Measurements from ENCODE around the gene KRT80. TPM values are rescaled to one million over a fixed set of nuclear protein-coding genes. Genes with fewer than 3 reads are reported as not detected.

Gene KRT80
- total RNA-seq, 1 donor from 2014 or later, result 2.7 TPM

GRCh38 chr12:52130711-52131110 lies 61.1 kb downstream of the KRT80 start:
- Mint-ChIP-seq H3K27ac (no peak overlapping the region), H3K36me3 (no peaks in the 10 kb centered on the region), H3K4me1 (peaks cover 2% of the 10 kb centered on the region), H3K4me3 (no peak overlapping the region), H3K27me3 (ENCODE audit: low read depth) (peaks cover 2% of the 10 kb centered on the region), H3K9me3 (no peaks in the 10 kb centered on the region)
- peak in 1 of 2 experiments; percentile 36 for DNase-seq (ENCODE audit: low spot score in 2 of 2, unreplicated experiment in 2 of 2)
- no peak for TF ChIP-seq CTCF (IDR thresholded peaks at IDR 0.05; ENCODE audit: unreplicated experiment)

- H3K9me3 Mint-ChIP-seq, result no peaks in the 10 kb centered on the region
- DNase-seq (ENCODE audit: low spot score in 2 of 2, unreplicated experiment in 2 of 2), result peak in 1 of 2 experiments; percentile 2
- H3K4me1 Mint-ChIP-seq, result peaks cover 5% of the 10 kb centered on the region
- no peak for TF ChIP-seq CTCF (IDR thresholded peaks at IDR 0.05; ENCODE audit: unreplicated experiment)
- H3K36me3 Mint-ChIP-seq, result no peaks in the 10 kb centered on the region
- no peak overlapping the region for H3K4me3 Mint-ChIP-seq
- no peak overlapping the region for H3K27ac Mint-ChIP-seq
- peaks cover 2% of the 10 kb centered on the region for H3K27me3 Mint-ChIP-seq (ENCODE audit: low read depth)
Measured at GRCh38 chr12:52127683-52128450, 63.9 kb downstream of the KRT80 start.

DNA sequence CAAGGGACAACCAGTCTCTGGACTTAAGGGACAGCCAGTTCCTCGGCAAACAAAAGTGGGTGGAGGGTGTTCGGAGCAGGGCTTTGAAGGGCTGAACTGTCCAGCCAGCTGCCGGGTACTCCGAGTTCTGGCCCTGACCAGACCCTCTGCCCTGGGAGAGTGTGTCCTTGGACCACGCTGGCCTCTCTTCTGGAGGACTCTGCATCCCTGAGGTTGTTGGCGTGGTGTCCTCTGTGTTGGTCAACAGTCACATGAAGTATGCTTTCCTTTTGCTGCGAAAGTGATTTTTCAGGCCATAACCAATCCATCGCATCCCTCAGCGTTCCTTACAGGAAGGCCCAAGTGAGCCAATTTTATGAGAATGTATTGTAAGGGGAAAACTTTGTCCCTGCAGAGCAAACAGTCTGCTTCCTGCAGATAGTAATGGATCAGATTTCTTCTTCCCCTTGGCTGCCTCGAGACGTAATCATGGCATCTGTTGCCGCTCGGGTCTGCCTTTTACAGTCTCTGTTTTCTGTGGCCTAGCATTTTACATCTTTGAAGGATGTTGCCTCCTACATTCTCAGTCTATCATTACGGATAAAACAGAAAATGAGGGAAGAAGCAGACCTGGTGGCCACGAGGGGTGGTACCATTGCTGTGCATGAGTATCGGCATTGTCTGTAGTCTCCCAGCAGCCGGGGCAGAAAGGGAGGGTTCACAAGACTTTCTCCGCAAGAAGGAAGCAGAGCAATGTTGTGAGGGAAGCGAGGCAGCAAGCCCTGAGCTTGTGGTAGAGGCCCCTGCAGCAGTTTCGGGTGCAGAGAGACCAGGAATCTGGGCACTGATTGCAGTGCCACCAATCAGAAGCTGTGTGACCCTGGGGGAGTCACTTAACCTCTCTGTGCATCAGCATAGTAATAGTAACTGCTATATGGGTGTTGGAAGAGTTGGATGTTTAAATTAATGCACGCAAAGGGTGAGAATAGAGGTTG lies 64.9 kb downstream of the KRT80 start:
- no peak for TF ChIP-seq CTCF (IDR thresholded peaks at IDR 0.05; ENCODE audit: unreplicated experiment)
- no peak overlapping the region for H3K4me3 Mint-ChIP-seq
- H3K27me3 Mint-ChIP-seq (ENCODE audit: low read depth), result peaks cover 4% of the 10 kb centered on the region
- peak in 1 of 2 experiments; percentile 21 for DNase-seq (ENCODE audit: low spot score in 2 of 2, unreplicated experiment in 2 of 2)
- no peaks in the 10 kb centered on the region for H3K36me3 Mint-ChIP-seq
- H3K9me3 Mint-ChIP-seq, result no peaks in the 10 kb centered on the region
- peaks cover 5% of the 10 kb centered on the region for H3K4me1 Mint-ChIP-seq
- H3K27ac Mint-ChIP-seq, result no peak overlapping the region

DNA sequence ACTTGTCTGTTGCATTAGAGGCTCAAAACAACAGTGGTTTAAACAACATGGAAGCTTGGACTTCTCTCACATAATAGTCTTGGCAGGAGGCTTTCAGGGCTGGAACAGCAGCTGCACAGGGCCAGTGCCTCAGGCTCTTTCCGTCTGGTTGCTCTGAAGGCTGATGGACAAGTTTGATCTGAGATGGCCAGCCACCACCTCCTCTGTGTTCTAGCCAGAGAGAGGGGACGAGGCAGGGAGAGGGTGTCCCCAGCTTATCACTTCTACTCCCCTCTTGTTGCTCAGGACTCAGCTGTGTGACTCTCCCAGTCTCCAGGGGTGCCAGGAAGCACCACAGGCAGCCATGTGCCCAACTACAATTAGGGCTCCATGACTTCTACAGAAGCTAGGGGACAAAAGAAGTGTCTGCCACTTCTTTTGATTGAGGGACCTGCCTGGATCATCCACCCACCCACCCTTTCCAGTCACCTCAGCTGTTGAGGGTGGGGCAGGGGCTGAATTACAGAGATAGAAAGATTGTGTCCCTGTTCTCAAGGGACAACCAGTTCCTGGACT lies 65.7 kb downstream of the KRT80 start:
- H3K36me3 Mint-ChIP-seq, result no peaks in the 10 kb centered on the region
- no peak for DNase-seq (ENCODE audit: low spot score in 2 of 2, unreplicated experiment in 2 of 2)
- H3K4me1 Mint-ChIP-seq, result peaks cover 7% of the 10 kb centered on the region
- peaks cover 6% of the 10 kb centered on the region for H3K27me3 Mint-ChIP-seq (ENCODE audit: low read depth)
- no peaks in the 10 kb centered on the region for H3K9me3 Mint-ChIP-seq
- no peak for TF ChIP-seq CTCF (IDR thresholded peaks at IDR 0.05; ENCODE audit: unreplicated experiment)
- H3K4me3 Mint-ChIP-seq, result no peak overlapping the region
- no peak overlapping the region for H3K27ac Mint-ChIP-seq

GRCh38 chr12:52125476-52125900 lies 66.3 kb downstream of the KRT80 start:
- Mint-ChIP-seq H3K27ac (no peak overlapping the region), H3K9me3 (no peaks in the 10 kb centered on the region), H3K4me3 (no peak overlapping the region), H3K36me3 (no peaks in the 10 kb centered on the region), H3K27me3 (ENCODE audit: low read depth) (peaks cover 8% of the 10 kb centered on the region), H3K4me1 (peaks cover 7% of the 10 kb centered on the region)
- DNase-seq (ENCODE audit: low spot score in 2 of 2, unreplicated experiment in 2 of 2), result no peak
- TF ChIP-seq CTCF (IDR thresholded peaks at IDR 0.05; ENCODE audit: unreplicated experiment), result no peak

Data from mesothelial cell of epicardium (in vitro differentiated cells).